Skeletal muscle satellite cell (primary cell): ENCODE results near the gene TMPRSS6.

Experiments
- H3K27me3 ChIP-seq: 2 replicates; pipeline ENCODE4 v1.7.0; 2013; ENCODE audit warnings: low read length; ENCODE audit not compliant: control insufficient read depth, insufficient read depth
- H3K36me3 ChIP-seq: 2 replicates; pipeline ENCODE4 v1.7.0; 2013; ENCODE audit warnings: mild to moderate bottlenecking, control low read depth, low read length; ENCODE audit not compliant: insufficient read depth
- H3K4me1 ChIP-seq: 2 replicates; pipeline ENCODE4 v1.7.0; 2013; ENCODE audit warnings: low read length; ENCODE audit not compliant: control insufficient read depth, insufficient read depth
- H3K4me2 ChIP-seq: 2 replicates; pipeline ENCODE4 v1.7.0; 2013; ENCODE audit warnings: mild to moderate bottlenecking, low read length
- H3K4me3 ChIP-seq: 2 replicates; pipeline ENCODE4 v1.7.0; 2013; ENCODE audit warnings: low read length
- H3K9ac ChIP-seq: 2 replicates; pipeline ENCODE4 v1.7.0; 2013; ENCODE audit warnings: mild to moderate bottlenecking, low read depth, low read length, moderate library complexity
- H3K9me3 ChIP-seq: replicated peaks from 2 replicates; pipeline ENCODE4 v1.7.0; 2013; ENCODE audit warnings: mild to moderate bottlenecking, control low read depth, low read length

The TMPRSS6 gene

DNA sequence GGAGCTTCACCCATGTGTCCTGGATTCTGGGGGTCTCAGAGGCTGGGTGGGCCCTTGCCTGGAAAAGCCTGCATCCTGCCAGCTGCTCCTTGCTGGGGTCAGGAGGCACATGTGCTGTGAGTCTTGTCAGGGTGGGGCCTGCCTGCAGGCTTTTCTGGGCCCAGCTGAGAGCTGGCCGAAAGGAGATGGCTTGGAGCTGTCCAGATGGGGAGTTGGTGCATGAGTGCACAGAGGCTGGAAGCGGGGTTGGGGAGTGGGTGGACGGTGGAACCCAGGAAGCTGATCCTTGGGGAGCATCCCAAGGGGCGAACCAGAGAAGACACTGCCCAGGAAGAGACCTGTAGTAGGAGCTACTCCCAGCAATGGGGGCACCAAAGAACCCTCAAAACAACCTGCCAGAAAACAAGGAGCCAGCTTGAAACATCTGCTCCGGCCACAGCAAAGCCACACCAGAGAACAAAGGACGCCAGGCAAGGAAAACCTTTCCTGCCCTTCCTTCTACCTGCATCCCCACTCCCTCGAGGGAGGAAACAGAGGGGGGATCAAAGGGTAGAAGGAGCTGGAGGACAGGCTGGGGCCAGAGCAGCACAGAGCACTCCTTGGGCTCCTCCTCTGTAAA is 66.2 kb downstream of the TMPRSS6 start:
- H3K4me3 ChIP-seq: no peak overlapping the region
- no peaks in the 10 kb centered on the region for H3K36me3 ChIP-seq
- H3K4me1 ChIP-seq: peaks cover 5% of the 10 kb centered on the region
- H3K27me3 ChIP-seq: peaks cover 13% of the 10 kb centered on the region
- H3K4me2 ChIP-seq: no peak overlapping the region
- no peak overlapping the region for H3K9ac ChIP-seq
- no peaks in the 10 kb centered on the region for H3K9me3 ChIP-seq

GRCh38 chr22:37039466-37039865 is 70.0 kb downstream of the TMPRSS6 start:
- no peaks in the 10 kb centered on the region for H3K36me3 ChIP-seq
- peaks cover 3% of the 10 kb centered on the region for H3K4me1 ChIP-seq
- no peak overlapping the region for H3K9ac ChIP-seq
- no peak overlapping the region for H3K4me3 ChIP-seq
- peaks cover 35% of the 10 kb centered on the region for H3K27me3 ChIP-seq
- H3K4me2 ChIP-seq: no peak overlapping the region
- H3K9me3 ChIP-seq: no peaks in the 10 kb centered on the region

DNA sequence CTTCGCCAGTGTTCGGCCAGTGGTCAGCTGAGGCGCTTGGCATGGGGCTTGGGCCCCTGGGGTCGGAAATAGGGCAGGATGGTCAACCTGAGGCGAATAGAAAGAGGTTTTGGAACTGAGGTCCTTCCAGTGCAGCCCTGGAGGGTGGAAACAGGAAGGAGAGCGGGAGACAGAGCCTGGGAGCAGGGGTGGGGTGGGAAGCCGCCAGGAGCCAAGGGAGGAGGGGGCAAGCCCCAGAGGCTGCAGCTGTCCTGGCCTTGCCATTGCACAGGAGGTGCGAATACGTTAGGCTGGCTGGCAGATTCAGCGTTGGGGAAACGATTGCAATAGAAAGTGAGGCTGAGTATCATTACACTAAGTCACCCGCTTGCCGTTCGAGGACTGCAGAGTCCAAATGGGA is 71.8 kb downstream of the TMPRSS6 start:
- H3K36me3 ChIP-seq: no peaks in the 10 kb centered on the region
- peaks cover 23% of the 10 kb centered on the region for H3K27me3 ChIP-seq
- no peak overlapping the region for H3K4me3 ChIP-seq
- H3K4me1 ChIP-seq: peaks cover 3% of the 10 kb centered on the region
- H3K9ac ChIP-seq: no peak overlapping the region
- no peak overlapping the region for H3K4me2 ChIP-seq
- H3K9me3 ChIP-seq: no peaks in the 10 kb centered on the region

GRCh38 chr22:37036655-37037377 is 72.7 kb downstream of the TMPRSS6 start:
- Histone ChIP-seq H3K9me3 (no peaks in the 10 kb centered on the region), H3K36me3 (no peaks in the 10 kb centered on the region), H3K4me2 (no peak overlapping the region), H3K27me3 (peaks cover 23% of the 10 kb centered on the region), H3K9ac (no peak overlapping the region), H3K4me1 (peaks cover 3% of the 10 kb centered on the region), H3K4me3 (no peak overlapping the region)

DNA sequence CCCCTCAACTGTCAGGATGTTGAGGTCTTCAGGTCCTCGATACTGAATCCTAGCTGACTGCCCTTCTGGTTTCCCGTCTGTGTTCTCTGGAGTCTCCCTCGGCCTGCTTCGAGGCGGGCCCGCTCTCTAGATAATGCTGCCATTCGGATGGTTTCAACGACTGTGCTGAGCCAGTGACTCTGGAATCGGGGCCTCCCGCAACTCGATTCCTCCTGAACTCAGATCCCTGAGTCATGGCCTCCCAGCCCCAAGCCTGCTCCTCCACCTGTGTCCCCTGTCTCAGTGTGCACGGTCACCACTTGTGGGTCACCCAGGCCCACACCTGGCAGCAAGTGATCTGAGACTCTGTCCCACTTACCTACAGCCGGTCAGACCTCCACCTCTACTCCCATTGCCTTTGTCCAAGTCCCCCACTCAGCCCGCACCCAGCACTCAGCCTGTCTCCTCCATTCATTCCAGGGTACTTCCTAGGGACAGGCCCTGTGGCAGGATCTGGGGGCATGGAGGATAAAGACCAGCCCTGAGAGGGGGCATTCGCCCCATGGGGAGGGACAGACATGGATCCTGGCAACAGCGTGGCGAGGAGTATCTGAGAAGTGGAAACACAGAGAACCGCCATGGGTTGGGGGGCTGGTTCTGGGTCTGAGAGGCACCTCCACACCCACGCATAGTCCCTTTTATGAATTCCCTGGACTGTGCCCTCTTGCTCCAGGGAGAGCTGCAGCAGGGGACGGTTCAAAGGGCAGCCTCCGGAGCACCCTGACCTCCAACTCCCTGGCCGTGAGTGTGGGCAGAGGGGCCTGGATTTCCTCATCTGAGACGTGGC is 75.7 kb downstream of the TMPRSS6 start:
- Histone ChIP-seq H3K27me3 (peaks cover 23% of the 10 kb centered on the region), H3K9ac (no peak overlapping the region), H3K9me3 (no peaks in the 10 kb centered on the region), H3K4me1 (no peaks in the 10 kb centered on the region), H3K4me2 (no peak overlapping the region), H3K4me3 (no peak overlapping the region), H3K36me3 (peaks cover 16% of the 10 kb centered on the region)

DNA sequence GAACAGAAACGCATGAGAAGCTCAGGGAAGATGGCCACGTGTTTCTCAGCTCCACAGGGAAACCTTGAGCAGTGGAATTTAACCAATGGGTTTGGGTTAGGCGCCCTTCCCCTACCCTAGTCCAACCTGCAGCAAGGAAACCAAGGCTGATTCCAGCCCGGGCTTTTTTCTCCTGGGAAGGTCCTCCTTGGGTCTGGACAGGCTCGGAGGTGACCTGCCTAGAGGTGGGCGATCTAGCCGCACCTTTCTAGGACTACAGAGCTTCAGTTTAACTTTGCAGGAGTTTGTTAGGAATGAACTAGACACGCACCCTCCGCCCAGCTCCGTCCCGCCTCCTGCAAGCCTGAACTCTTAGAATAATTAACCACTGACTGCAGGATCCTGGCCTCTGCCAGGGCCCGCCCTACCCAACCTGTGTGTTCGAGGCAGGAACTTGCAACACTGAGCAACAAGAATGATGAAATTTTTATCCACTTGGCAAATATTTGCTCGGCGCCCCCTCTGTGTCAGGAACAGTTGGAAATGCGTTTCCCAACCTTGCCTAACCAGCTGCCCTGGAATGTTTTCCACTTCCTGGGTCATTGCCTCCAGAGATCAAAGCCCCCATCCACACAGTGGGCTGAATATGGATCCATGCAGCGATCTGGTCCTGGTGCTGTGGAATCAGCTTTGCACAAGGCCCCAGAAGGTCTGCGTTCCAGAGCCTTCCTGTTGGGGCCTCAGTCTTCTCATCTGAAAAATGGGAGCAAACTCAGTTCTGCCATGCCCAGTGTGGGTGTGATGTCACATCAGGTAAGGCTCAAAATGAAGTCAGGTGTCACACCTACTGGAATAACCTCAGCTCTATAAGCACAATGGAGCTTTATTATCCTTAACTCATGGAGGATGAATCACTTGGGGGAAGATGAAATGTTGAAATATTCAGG is 76.7 kb downstream of the TMPRSS6 start:
- peaks cover 21% of the 10 kb centered on the region for H3K36me3 ChIP-seq
- no peak overlapping the region for H3K4me3 ChIP-seq
- H3K4me2 ChIP-seq: no peak overlapping the region
- no peaks in the 10 kb centered on the region for H3K9me3 ChIP-seq
- no peak overlapping the region for H3K9ac ChIP-seq
- peaks cover 22% of the 10 kb centered on the region for H3K27me3 ChIP-seq
- H3K4me1 ChIP-seq: no peaks in the 10 kb centered on the region

GRCh38 chr22:37032134-37032534 is 77.4 kb downstream of the TMPRSS6 start:
- Histone ChIP-seq H3K9me3 (no peaks in the 10 kb centered on the region), H3K9ac (no peak overlapping the region), H3K4me2 (no peak overlapping the region), H3K36me3 (peaks cover 27% of the 10 kb centered on the region), H3K27me3 (peaks cover 15% of the 10 kb centered on the region), H3K4me3 (no peak overlapping the region), H3K4me1 (no peaks in the 10 kb centered on the region)

DNA sequence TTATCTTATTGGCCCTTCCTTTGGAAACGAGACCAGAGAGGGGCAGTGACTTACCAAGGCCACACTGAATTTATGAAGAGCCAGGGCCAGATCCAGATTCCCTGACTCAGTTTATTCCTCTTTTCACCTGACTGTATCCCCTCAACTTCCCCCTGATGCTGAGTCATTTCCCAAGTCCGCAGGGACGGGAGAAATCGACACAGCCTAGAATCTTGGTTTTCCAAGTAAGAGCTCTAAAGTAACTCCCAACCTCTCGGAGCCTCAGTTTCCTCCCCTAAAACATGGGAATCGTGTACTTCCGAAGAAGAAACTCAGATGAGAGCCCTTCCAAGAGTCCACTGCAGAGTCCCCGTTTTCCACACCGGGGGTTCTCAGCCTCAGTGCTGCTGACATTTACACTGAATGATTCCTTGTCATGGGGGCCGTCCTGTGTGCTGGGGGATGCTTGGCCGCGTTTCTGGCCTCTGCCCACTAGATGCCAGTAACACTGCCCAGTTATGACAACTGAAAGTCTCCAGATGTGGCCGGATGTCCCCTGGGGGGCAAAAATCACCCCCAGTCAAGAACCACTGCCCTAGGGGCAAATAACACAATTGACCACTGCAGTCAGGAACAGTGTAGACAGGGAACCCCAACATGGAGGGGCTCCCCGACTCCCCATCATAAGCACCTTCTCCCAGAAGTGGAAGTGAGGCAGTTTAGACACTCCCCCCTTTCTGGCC is 78.8 kb downstream of the TMPRSS6 start:
- H3K9me3 ChIP-seq: no peaks in the 10 kb centered on the region
- peaks cover 37% of the 10 kb centered on the region for H3K36me3 ChIP-seq
- H3K4me3 ChIP-seq: no peak overlapping the region
- peaks cover 5% of the 10 kb centered on the region for H3K27me3 ChIP-seq
- no peaks in the 10 kb centered on the region for H3K4me1 ChIP-seq
- H3K9ac ChIP-seq: no peak overlapping the region
- H3K4me2 ChIP-seq: no peak overlapping the region

DNA sequence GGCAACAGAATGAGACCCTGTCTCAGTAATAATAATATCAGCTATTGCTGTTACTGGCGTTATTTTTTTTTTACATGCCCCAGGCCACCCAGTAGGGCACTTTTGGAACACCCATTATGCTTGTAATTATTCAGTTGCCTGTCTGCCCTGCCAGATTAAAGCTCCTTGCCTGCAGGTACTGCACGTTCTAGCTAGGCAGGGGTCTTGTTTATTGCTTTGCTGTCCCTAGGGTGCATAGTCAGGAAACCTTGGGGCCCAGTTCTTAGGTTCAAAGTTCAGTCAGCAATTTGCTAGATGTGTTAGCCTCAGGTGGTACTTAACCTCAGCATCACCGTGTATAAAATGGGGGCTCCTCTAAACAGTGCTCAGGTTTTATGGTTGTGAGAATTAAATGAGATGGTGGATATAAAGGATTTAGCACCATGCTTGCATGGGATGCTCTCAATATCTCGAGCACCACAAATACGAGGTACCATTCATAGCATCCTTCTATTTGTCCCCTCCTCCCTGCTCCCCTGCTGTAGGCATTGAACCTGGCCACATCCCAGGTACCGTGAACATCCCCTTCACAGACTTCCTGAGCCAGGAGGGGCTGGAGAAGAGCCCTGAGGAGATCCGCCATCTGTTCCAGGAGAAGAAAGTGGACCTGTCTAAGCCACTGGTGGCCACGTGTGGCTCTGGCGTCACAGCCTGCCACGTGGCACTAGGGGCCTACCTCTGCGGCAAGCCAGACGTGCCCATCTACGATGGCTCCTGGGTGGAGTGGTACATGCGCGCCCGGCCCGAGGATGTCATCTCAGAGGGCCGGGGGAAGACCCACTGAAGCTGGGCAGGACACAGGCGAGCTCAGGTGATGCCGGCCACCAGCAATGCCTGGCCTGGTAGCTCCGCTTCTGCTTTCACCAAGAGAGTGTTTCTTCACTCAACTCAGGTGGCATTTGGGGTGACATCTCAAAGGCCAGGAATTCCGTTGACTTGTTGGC is 80.5 kb downstream of the TMPRSS6 start:
- Histone ChIP-seq H3K4me1 (no peaks in the 10 kb centered on the region), H3K4me2 (no peak overlapping the region), H3K4me3 (no peak overlapping the region), H3K9ac (no peak overlapping the region), H3K36me3 (peaks cover 48% of the 10 kb centered on the region), H3K27me3 (no peaks in the 10 kb centered on the region), H3K9me3 (no peaks in the 10 kb centered on the region)

DNA sequence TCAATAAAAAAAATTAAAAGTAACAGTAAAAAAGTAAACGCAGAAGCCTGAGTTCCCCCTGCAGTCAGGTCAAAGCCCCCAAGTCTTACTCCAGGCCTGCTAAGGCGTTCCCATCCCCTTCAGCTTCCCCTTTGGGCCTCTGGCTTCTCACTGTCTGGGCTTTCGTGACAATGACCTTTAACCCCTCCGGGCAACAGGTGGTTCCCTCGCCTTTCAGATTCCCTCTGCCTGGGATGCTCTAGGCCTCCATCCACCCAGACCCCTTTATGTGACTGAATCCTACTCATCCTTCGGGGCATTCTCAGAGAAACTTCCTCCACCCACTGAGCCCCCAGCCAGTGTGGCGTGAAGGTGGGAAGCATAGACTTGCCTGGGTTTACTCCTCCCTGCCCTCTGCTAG is 82.0 kb downstream of the TMPRSS6 start:
- Histone ChIP-seq H3K4me3 (no peak overlapping the region), H3K27me3 (no peaks in the 10 kb centered on the region), H3K4me2 (no peak overlapping the region), H3K9ac (no peak overlapping the region), H3K4me1 (no peaks in the 10 kb centered on the region), H3K9me3 (no peaks in the 10 kb centered on the region), H3K36me3 (peaks cover 48% of the 10 kb centered on the region)
